NCI-H2081 treated with DMSO at 0.1 percent for 48 hours (cell line): Measurements from ENCODE around the gene TAS2R14.

Source experiments
- DNase-seq: peaks from one replicate; lab custom pipeline; 2025; lab: John Stamatoyannopoulos, UW

Gene TAS2R14

GRCh38 chr12:10904686-10905085 is 34.4 kb downstream of the TAS2R14 start:
- DNase-seq, result no peak

- no peak for DNase-seq
Measured at GRCh38 chr12:10901427-10901826, 37.6 kb downstream of the TAS2R14 start.

GRCh38 chr12:10900972-10901371 is 38.1 kb downstream of the TAS2R14 start:
- no peak for DNase-seq

- no peak for DNase-seq
Measured at GRCh38 chr12:10900530-10900929, 38.5 kb downstream of the TAS2R14 start.

- DNase-seq, result no peak
Measured at GRCh38 chr12:10896854-10897253, 42.2 kb downstream of the TAS2R14 start.

- DNase-seq, result no peak
Measured at GRCh38 chr12:10891937-10892336, 47.1 kb downstream of the TAS2R14 start.

GRCh38 chr12:10889226-10889625 is 49.8 kb downstream of the TAS2R14 start:
- no peak for DNase-seq
